Fibroblast of the aortic adventitia (primary cell): ENCODE results near the gene PTN. TPM values are rescaled to one million over a fixed set of nuclear protein-coding genes. Genes with fewer than 3 reads are reported as not detected.

ENCODE experiments used
- DNase-seq: peaks from one replicate; pipeline ENCODE4 v3.0.0-alpha.2; 2010; ENCODE audit warnings: low read depth
- H3K4me3 ChIP-seq: 2 replicates; pipeline ENCODE4 v1.5.1; 2011; ENCODE audit warnings: low read depth, mild to moderate bottlenecking, control low read depth, low read length, moderate library complexity
- CTCF ChIP-seq: IDR thresholded peaks from 2 replicates; pipeline ENCODE4 v1.5.1; 2011; ENCODE audit warnings: mild to moderate bottlenecking, low read length, control low read depth, inconsistent platforms; ENCODE audit not compliant: insufficient read depth
- total RNA-seq: library from RNA; depleted of rRNA; stranded (reverse); fragments of >200 nt; gene quantifications from 2 replicates; pipeline ENCODE4 v1.2.3, GENCODE V29; 2012; ENCODE audit warnings: low replicate concordance

The PTN gene
- 12.8 and 28.7 TPM in 2 replicates for total RNA-seq

GRCh38 chr7:137343281-137343841, at the start of gene PTN:
Gene PTN (minus strand): TSS chr7:137343733. CDS start chr7:137254973, 88,760 bp downstream.
- peak within 1 kb of the TSS; percentile 68 for H3K4me3 ChIP-seq
- no peak for TF ChIP-seq CTCF
- peak; percentile 58 for DNase-seq

GRCh38 chr7:137390076-137390475, 46.5 kb upstream of the PTN start:
- DNase-seq: no peak
- no peak for TF ChIP-seq CTCF
- H3K4me3 ChIP-seq: no peak overlapping the region

GRCh38 chr7:137388916-137389315, 45.4 kb upstream of the PTN start:
- TF ChIP-seq CTCF: no peak
- H3K4me3 ChIP-seq: no peak overlapping the region
- DNase-seq: no peak

GRCh38 chr7:137386966-137387365, 43.4 kb upstream of the PTN start:
- DNase-seq: no peak
- H3K4me3 ChIP-seq: no peak overlapping the region
- TF ChIP-seq CTCF: no peak

GRCh38 chr7:137381045-137381444, 37.5 kb upstream of the PTN start:
- no peak overlapping the region for H3K4me3 ChIP-seq
- DNase-seq: no peak
- TF ChIP-seq CTCF: no peak

- DNase-seq: peak; percentile 2
- no peak for TF ChIP-seq CTCF
- no peak overlapping the region for H3K4me3 ChIP-seq
These were observed 30.0 kb upstream of the PTN start for GRCh38 chr7:137373507-137373906.

- TF ChIP-seq CTCF: no peak
- DNase-seq: no peak
- no peak overlapping the region for H3K4me3 ChIP-seq
These were observed 28.1 kb upstream of the PTN start for GRCh38 chr7:137371616-137372015.
